Liver (tissue), 3 donors: ENCODE results near the gene UNCX.
"Not testable (repeated sequence)": the region's sequence is repeated elsewhere in the genome, so short reads cannot be mapped to it uniquely, and the experiment has no call there.

Experiments used
- EGR1 ChIP-seq, 2 donors: IDR thresholded peaks; 2 replicates each; pipeline ENCODE4 v1.6.1; 2016 to 2018; ENCODE audit warnings: antibody characterized with exemption in 2 of 2, low read depth in 2 of 2
- FOXA1 ChIP-seq: IDR thresholded peaks from 2 replicates; pipeline ENCODE4 v1.6.1; 2016; ENCODE audit warnings: antibody characterized with exemption
- FOXA2 ChIP-seq: IDR thresholded peaks from 2 replicates; pipeline ENCODE4 v1.6.1; 2016; ENCODE audit warnings: antibody characterized with exemption
- GABPA ChIP-seq, 2 donors: IDR thresholded peaks in 1 of 2; conservative IDR thresholded peaks in 1 of 2; 2 replicates each; pipeline ENCODE4 v1.6.1; 2016; ENCODE audit warnings: antibody characterized with exemption in 2 of 2, mild to moderate bottlenecking in 1 of 2, moderate library complexity in 1 of 2
- JUND ChIP-seq, 2 donors: IDR thresholded peaks; 2 replicates each; pipeline ENCODE4 v1.6.1; 2016; ENCODE audit warnings: antibody characterized with exemption in 2 of 2
- NR2F2 ChIP-seq: IDR thresholded peaks from 2 replicates; pipeline ENCODE4 v1.6.1; 2016; ENCODE audit warnings: antibody characterized with exemption
- RAD21 ChIP-seq, 2 donors: IDR thresholded peaks; 2 replicates each; pipeline ENCODE4 v1.6.1; 2016; ENCODE audit warnings: antibody characterized with exemption in 2 of 2, mild to moderate bottlenecking in 2 of 2
- REST ChIP-seq: IDR thresholded peaks from 2 replicates; pipeline ENCODE4 v1.6.1; 2016; ENCODE audit warnings: antibody characterized with exemption, mild to moderate bottlenecking
- TAF1 ChIP-seq: conservative IDR thresholded peaks from 2 replicates; pipeline ENCODE4 v1.6.1; 2016; ENCODE audit warnings: antibody characterized with exemption, mild to moderate bottlenecking
- TF ChIP-seq, protein P1 (sequence below): fragments of 150-350 bp; IDR thresholded peaks from 2 replicates; pipeline ENCODE4 v1.5.1; 2017; ENCODE audit warnings: improper control_type of control experiment, low read depth, low read length; ENCODE audit not compliant: missing input control
- TF ChIP-seq, protein P2 (sequence below): IDR thresholded peaks from 2 replicates; pipeline ENCODE4 v1.6.1; 2016; ENCODE audit warnings: antibody characterized with exemption
- donor health status: healthy.
- donor health status: healthy.

DNA sequence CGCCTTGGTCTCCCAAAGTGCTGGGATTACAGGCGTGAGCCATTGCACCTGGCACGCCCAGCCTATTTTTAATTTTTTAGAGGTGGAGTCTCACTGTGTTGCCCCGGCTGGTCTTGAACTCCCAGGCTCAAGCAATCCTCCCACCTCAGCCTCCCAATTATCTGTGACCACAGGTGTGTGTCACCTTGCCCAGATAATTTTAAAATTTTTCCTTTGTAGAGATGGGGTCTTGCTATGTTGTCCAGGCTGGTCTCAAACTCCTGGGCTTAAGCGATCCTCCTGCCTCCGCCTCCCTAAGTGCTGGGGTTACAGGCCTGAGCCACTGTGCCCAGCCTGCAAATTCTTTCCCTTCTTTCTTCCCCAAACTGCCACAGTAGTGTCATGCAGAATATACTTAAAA, 29.8 kb upstream of the UNCX start:
- TF ChIP-seq, protein P1, sequence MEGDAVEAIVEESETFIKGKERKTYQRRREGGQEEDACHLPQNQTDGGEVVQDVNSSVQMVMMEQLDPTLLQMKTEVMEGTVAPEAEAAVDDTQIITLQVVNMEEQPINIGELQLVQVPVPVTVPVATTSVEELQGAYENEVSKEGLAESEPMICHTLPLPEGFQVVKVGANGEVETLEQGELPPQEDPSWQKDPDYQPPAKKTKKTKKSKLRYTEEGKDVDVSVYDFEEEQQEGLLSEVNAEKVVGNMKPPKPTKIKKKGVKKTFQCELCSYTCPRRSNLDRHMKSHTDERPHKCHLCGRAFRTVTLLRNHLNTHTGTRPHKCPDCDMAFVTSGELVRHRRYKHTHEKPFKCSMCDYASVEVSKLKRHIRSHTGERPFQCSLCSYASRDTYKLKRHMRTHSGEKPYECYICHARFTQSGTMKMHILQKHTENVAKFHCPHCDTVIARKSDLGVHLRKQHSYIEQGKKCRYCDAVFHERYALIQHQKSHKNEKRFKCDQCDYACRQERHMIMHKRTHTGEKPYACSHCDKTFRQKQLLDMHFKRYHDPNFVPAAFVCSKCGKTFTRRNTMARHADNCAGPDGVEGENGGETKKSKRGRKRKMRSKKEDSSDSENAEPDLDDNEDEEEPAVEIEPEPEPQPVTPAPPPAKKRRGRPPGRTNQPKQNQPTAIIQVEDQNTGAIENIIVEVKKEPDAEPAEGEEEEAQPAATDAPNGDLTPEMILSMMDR = not testable (repeated sequence)
- not testable (repeated sequence) for TF ChIP-seq NR2F2; JUND (IDR thresholded peaks at IDR 0.05); RAD21 (IDR thresholded peaks at IDR 0.05); TAF1; FOXA1; FOXA2; EGR1 (IDR thresholded peaks at IDR 0.05; ENCODE audit: low read depth in 2 of 2); REST; GABPA (IDR thresholded peaks at IDR 0.05 in 1 of 2, conservative IDR thresholded peaks at IDR 0.05 in 1 of 2)
- TF ChIP-seq, protein P2, sequence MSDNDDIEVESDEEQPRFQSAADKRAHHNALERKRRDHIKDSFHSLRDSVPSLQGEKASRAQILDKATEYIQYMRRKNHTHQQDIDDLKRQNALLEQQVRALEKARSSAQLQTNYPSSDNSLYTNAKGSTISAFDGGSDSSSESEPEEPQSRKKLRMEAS = not testable (repeated sequence)
